Neural progenitor cell (in vitro differentiated cells): Measurements from ENCODE around the gene ELMO1.

Experiments
- EZH2 ChIP-seq: fragments of 200-600 bp; sonication (generic); IDR thresholded peaks from 2 replicates; pipeline ENCODE4 v1.6.1; 2017; ENCODE audit warnings: antibody characterized with exemption, mild to moderate bottlenecking, moderate library complexity
- TF ChIP-seq, protein P1 (sequence below): fragments of 200-600 bp; sonication (generic); IDR thresholded peaks from 2 replicates; pipeline ENCODE4 v1.5.1; 2017; ENCODE audit warnings: antibody characterized with exemption, mild to moderate bottlenecking

DNA sequence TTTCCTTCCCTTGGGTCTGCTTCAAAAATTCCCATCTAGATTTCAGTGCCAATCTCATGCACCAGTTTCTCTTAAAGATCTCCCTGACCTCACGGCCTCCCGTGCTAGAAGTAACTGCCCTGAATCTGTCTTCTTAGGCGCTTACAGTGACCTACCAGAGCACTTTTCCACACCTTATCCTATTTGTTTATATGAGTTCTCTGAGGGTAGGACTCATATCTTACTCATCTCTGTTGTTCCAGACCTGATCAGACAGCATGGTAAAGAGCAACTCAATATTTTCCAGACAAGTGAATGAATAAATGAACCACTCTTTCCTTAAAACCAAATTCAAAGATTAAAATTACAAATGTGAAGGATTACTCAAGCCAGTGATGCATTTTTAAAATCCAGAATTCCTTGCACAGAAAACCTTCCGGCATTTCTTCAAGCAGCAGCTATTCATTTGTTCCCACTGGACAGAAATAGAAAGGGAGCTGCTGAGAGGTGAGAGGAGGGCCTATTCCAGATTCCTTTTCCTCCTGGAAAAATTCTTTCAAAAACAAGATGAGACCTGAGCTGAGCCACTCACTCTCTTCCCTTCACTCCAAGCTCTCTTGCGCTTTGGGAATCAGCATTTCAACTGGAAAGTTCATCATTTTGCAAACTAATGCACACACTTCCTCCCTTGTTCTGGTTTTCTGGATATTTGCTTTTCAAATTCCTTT is 94.6 kb downstream of the ELMO1 start:
- TF ChIP-seq EZH2 = no peak
- TF ChIP-seq, protein P1, sequence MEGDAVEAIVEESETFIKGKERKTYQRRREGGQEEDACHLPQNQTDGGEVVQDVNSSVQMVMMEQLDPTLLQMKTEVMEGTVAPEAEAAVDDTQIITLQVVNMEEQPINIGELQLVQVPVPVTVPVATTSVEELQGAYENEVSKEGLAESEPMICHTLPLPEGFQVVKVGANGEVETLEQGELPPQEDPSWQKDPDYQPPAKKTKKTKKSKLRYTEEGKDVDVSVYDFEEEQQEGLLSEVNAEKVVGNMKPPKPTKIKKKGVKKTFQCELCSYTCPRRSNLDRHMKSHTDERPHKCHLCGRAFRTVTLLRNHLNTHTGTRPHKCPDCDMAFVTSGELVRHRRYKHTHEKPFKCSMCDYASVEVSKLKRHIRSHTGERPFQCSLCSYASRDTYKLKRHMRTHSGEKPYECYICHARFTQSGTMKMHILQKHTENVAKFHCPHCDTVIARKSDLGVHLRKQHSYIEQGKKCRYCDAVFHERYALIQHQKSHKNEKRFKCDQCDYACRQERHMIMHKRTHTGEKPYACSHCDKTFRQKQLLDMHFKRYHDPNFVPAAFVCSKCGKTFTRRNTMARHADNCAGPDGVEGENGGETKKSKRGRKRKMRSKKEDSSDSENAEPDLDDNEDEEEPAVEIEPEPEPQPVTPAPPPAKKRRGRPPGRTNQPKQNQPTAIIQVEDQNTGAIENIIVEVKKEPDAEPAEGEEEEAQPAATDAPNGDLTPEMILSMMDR = no peak
